SK-N-MC (cell line): Measurements from ENCODE around the gene C10orf71.

Source experiments
- EZH2 ChIP-seq: fragments of 200-600 bp; sonication (generic); IDR thresholded peaks from one replicate; pipeline ENCODE4 v1.6.1; 2017; ENCODE audit warnings: antibody characterized with exemption
- POLR2AphosphoS5 ChIP-seq: IDR thresholded peaks from 2 replicates; pipeline ENCODE4 v1.6.1; 2012; ENCODE audit warnings: mild to moderate bottlenecking, low read depth, low read length, borderline replicate concordance

DNA sequence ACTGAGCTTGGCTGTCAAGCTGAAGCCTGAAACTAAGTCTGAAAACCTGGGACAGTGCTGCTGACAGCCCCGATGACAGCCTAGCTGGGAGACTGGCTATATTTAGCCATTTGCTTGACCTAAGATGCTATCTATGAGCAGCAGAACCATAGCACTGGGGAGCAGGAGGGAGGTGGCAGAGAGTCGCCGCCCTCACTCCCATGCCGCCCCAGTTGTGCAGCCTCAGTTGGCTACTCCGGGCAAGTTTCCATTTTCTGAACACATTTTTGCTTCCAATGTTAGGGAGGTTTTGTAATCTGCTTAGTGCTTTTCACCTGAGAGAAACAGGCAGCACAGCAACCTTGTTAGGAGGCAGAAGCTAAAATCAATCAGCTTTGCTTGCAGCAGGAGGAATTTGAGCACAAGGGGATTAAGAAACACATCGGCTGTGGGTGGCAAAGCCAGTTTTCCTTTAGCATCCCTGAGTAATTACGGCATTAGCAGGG is 20.4 kb upstream of the C10orf71 start:
- TF ChIP-seq POLR2AphosphoS5, result no peak
- no peak for TF ChIP-seq EZH2
